Uterus (tissue), 2 donors: ENCODE data around the gene PJA1.

ENCODE experiments used
- CTCF ChIP-seq, 4 experiments: fragments of 200-600 bp in 2 of 4; fragments of 450-650 bp in 2 of 4; sonication (generic) in 2 of 4; IDR thresholded peaks; one replicate each; pipeline ENCODE4 v1.5.1; 2016 to 2019; ENCODE audit warnings: antibody characterized with exemption in 4 of 4, mild to moderate bottlenecking in 2 of 4, moderate library complexity in 1 of 4
- POLR2A ChIP-seq, 2 donors: fragments of 450-650 bp; IDR thresholded peaks; one replicate each; pipeline ENCODE4 v1.6.1; 2016; ENCODE audit warnings: antibody characterized with exemption in 2 of 2, mild to moderate bottlenecking in 1 of 2, moderate library complexity in 1 of 2

GRCh38 chrX:69149466-69150280 is 15.6 kb downstream of the PJA1 start:
- no peak for TF ChIP-seq CTCF (IDR thresholded peaks at IDR 0.05)
- no peak for TF ChIP-seq POLR2A (IDR thresholded peaks at IDR 0.05)
